Glutamatergic neuron (in vitro differentiated cells): ENCODE results near the gene RBMS1. TPM values are rescaled to one million over a fixed set of nuclear protein-coding genes. Genes with fewer than 3 reads are reported as not detected.

ENCODE experiments used
- DNase-seq: peaks from one replicate; pipeline ENCODE4 v3.0.0; 2022
- H3K27ac Mint-ChIP-seq: one replicate; pipeline ENCODE4 v1.8.0; 2020; ENCODE audit warnings: mild to moderate bottlenecking, mixed read lengths, inconsistent platforms; ENCODE audit not compliant: unreplicated experiment
- H3K27me3 Mint-ChIP-seq: one replicate; pipeline ENCODE4 v1.8.0; 2020; ENCODE audit warnings: mild to moderate bottlenecking, moderate library complexity, mixed read lengths, inconsistent platforms; ENCODE audit not compliant: unreplicated experiment
- H3K36me3 Mint-ChIP-seq: one replicate; pipeline ENCODE4 v1.8.0; 2020; ENCODE audit warnings: mild to moderate bottlenecking, mixed read lengths, inconsistent platforms; ENCODE audit not compliant: unreplicated experiment
- H3K4me1 Mint-ChIP-seq: one replicate; pipeline ENCODE4 v1.8.0; 2020; ENCODE audit warnings: mild to moderate bottlenecking, low read depth, mixed read lengths, inconsistent platforms; ENCODE audit not compliant: unreplicated experiment
- H3K4me3 Mint-ChIP-seq: one replicate; pipeline ENCODE4 v1.8.0; 2020; ENCODE audit warnings: mild to moderate bottlenecking, mixed read lengths, inconsistent platforms; ENCODE audit not compliant: unreplicated experiment
- H3K9me3 Mint-ChIP-seq: one replicate; pipeline ENCODE4 v1.8.0; 2020; ENCODE audit warnings: mild to moderate bottlenecking, moderate library complexity, mixed read lengths, inconsistent platforms; ENCODE audit not compliant: unreplicated experiment
- CTCF ChIP-seq: fragments of 200-600 bp; sonication (generic); IDR thresholded peaks from one replicate; pipeline ENCODE4 v1.5.0; 2021; ENCODE audit not compliant: partially characterized antibody, unreplicated experiment
- total RNA-seq: library from RNA; stranded (reverse); fragmentation: NEBNext Ultra II Directional; extraction: Animal tissue kit (Norgen Biotek cat#: 25700); gene quantifications from one replicate; pipeline ENCODE4 v1.2.1, GENCODE V29; 2021; ENCODE audit not compliant: unreplicated experiment

Gene RBMS1
- total RNA-seq, 1 donor from 2014 or later, result 142 TPM

- Mint-ChIP-seq H3K27ac (no peak overlapping the region), H3K36me3 (no peaks in the 10 kb centered on the region), H3K4me1 (peaks cover 52% of the 10 kb centered on the region)
Measured at GRCh38 chr2:160380000-160380570, 113.5 kb downstream of the RBMS1 start.

GRCh38 chr2:160379399-160379798 lies 114.2 kb downstream of the RBMS1 start:
- H3K27ac Mint-ChIP-seq, result no peak overlapping the region
- H3K27me3 Mint-ChIP-seq, result peaks cover 1% of the 10 kb centered on the region
- H3K9me3 Mint-ChIP-seq, result no peaks in the 10 kb centered on the region
- no peak for DNase-seq
- no peak overlapping the region for H3K4me3 Mint-ChIP-seq
- H3K36me3 Mint-ChIP-seq, result no peaks in the 10 kb centered on the region
- no peak for TF ChIP-seq CTCF
- H3K4me1 Mint-ChIP-seq, result peaks cover 48% of the 10 kb centered on the region

More at GRCh38 chr2:160380000-160380570, 113.5 kb downstream of the RBMS1 start:
- H3K4me3 Mint-ChIP-seq, result no peak overlapping the region
- no peak for TF ChIP-seq CTCF
- no peak for DNase-seq
- peaks cover 2% of the 10 kb centered on the region for H3K9me3 Mint-ChIP-seq
- H3K27me3 Mint-ChIP-seq, result peaks cover 1% of the 10 kb centered on the region

GRCh38 chr2:160377204-160377995 lies 116.2 kb downstream of the RBMS1 start:
- Mint-ChIP-seq H3K4me3 (no peak overlapping the region), H3K9me3 (no peaks in the 10 kb centered on the region), H3K36me3 (no peaks in the 10 kb centered on the region), H3K27me3 (peaks cover 1% of the 10 kb centered on the region), H3K27ac (peak overlapping the region; percentile 15), H3K4me1 (peaks cover 55% of the 10 kb centered on the region)
- DNase-seq, result no peak
- TF ChIP-seq CTCF, result no peak

GRCh38 chr2:160376576-160376975 lies 117.0 kb downstream of the RBMS1 start:
- no peak overlapping the region for H3K4me3 Mint-ChIP-seq

More at GRCh38 chr2:160376576-160376975, 117.0 kb downstream of the RBMS1 start:
- H3K4me1 Mint-ChIP-seq, result peaks cover 51% of the 10 kb centered on the region
- no peaks in the 10 kb centered on the region for H3K36me3 Mint-ChIP-seq
- H3K9me3 Mint-ChIP-seq, result no peaks in the 10 kb centered on the region
- H3K27ac Mint-ChIP-seq, result no peak overlapping the region
- TF ChIP-seq CTCF, result no peak
- peaks cover 1% of the 10 kb centered on the region for H3K27me3 Mint-ChIP-seq
- no peak for DNase-seq
